GM12878 (cell line): ENCODE results near the gene DNAAF2. TPM values are rescaled to one million over a fixed set of nuclear protein-coding genes. Genes with fewer than 3 reads are reported as not detected.

Source experiments
- BCLAF1 ChIP-seq: fragments of 450-650 bp; IDR thresholded peaks from 2 replicates; pipeline ENCODE4 v1.6.1; 2017; ENCODE audit warnings: antibody characterized with exemption, mild to moderate bottlenecking, moderate library complexity
- BHLHE40 ChIP-seq, 2 experiments: fragments of 450-650 bp in 1 of 2; IDR thresholded peaks; 2 replicates each; pipeline ENCODE4 v1.6.1; 2011 to 2017; ENCODE audit warnings: low read depth in 2 of 2, borderline replicate concordance in 1 of 2, improper control_type of control experiment in 1 of 2, low read length in 1 of 2, mild to moderate bottlenecking in 1 of 2
- ESRRA ChIP-seq: IDR thresholded peaks from 2 replicates; pipeline ENCODE4 v1.6.1; 2012; ENCODE audit warnings: mild to moderate bottlenecking, low read length, improper control_type of control experiment
- KDM1A ChIP-seq: fragments of 200-600 bp; sonication (generic); IDR thresholded peaks from 2 replicates; pipeline ENCODE4 v1.6.1; 2016; ENCODE audit warnings: borderline replicate concordance
- LARP7 ChIP-seq: fragments of 450-650 bp; IDR thresholded peaks from 2 replicates; pipeline ENCODE4 v1.6.1; 2017; ENCODE audit warnings: mild to moderate bottlenecking
- NFYA ChIP-seq: IDR thresholded peaks from 2 replicates; pipeline ENCODE4 v1.6.1; 2011; ENCODE audit warnings: low read depth, mild to moderate bottlenecking, low read length, improper control_type of control experiment, borderline replicate concordance
- NFYB ChIP-seq: IDR thresholded peaks from 2 replicates; pipeline ENCODE4 v1.6.1; 2011; ENCODE audit warnings: low read depth, mild to moderate bottlenecking, low read length, improper control_type of control experiment, moderate library complexity; ENCODE audit not compliant: insufficient read depth
- NKRF ChIP-seq: fragments of 450-650 bp; conservative IDR thresholded peaks from 2 replicates; pipeline ENCODE4 v1.6.1; 2017; ENCODE audit warnings: mild to moderate bottlenecking, moderate library complexity
- RAD51 ChIP-seq: fragments of 450-650 bp; IDR thresholded peaks from 2 replicates; pipeline ENCODE4 v1.6.1; 2016; ENCODE audit warnings: moderate library complexity, mild to moderate bottlenecking, inconsistent platforms
- RUNX3 ChIP-seq: IDR thresholded peaks from 2 replicates; pipeline ENCODE4 v1.6.1; 2012; ENCODE audit warnings: low read length, inconsistent platforms
- YBX1 ChIP-seq: fragments of 450-650 bp; IDR thresholded peaks from 2 replicates; pipeline ENCODE4 v1.6.1; 2016; ENCODE audit warnings: antibody characterized with exemption
- ZNF274 ChIP-seq: IDR thresholded peaks from one replicate; pipeline ENCODE4 v1.8.0; 2011; ENCODE audit not compliant: insufficient read length, insufficient read depth
- polyA plus RNA-seq, 11 experiments: library from polyadenylated mRNA; depleted of rRNA in 4 of 11; unstranded in 6 of 11; stranded (reverse) in 5 of 11; fragments of >200 nt; fragmentation: Nextera tagmentation in 4 of 11; fragmentation: Illumina TruSeq in 1 of 11; extraction: Ambion mirVana in 4 of 11; extraction: Trizol in 1 of 11; gene quantifications; 1 replicate in 1 of 11; 2 replicates in 10 of 11; pipeline versions ENCODE4 v1.2.1 to v1.2.3, GENCODE V29; 2011 to 2016; ENCODE audit warnings: inconsistent platforms in 2 of 11, missing spikeins in 2 of 11, low read depth in 1 of 11
- total RNA-seq, 4 experiments: library from RNA; depleted of rRNA in 3 of 4; stranded (reverse); fragments of >200 nt in 3 of 4; fragmentation: Illumina TruSeq in 1 of 4; extraction: Trizol in 1 of 4; gene quantifications; 2 replicates each; pipeline versions ENCODE4 v1.2.1 to v1.2.3, GENCODE V29; 2013 to 2021
- TF ChIP-seq, protein P1 (sequence below): fragments of 450-650 bp; formaldehyde crosslinking; IDR thresholded peaks from 2 replicates; pipeline ENCODE4 v1.4.0; 2022; ENCODE audit warnings: mild to moderate bottlenecking, moderate library complexity
- TF ChIP-seq, protein P2 (sequence below): fragments of 450-650 bp; IDR thresholded peaks from 2 replicates; pipeline ENCODE4 v1.6.1; 2016; ENCODE audit warnings: mild to moderate bottlenecking, moderate library complexity, borderline replicate concordance
- TF ChIP-seq, protein P3 (sequence below): IDR thresholded peaks from 2 replicates; pipeline ENCODE4 v1.6.1; 2011; ENCODE audit warnings: low read depth, mild to moderate bottlenecking, low read length, moderate library complexity, borderline replicate concordance; ENCODE audit errors: extremely low read depth

DNAAF2 gene
- total and polyA plus RNA-seq, 10 of the 15 experiments (the other 5 are each of a cell fraction or from before 2014, with no cell fraction given) = 5.7 to 24.7 (median 10.8) TPM

DNA sequence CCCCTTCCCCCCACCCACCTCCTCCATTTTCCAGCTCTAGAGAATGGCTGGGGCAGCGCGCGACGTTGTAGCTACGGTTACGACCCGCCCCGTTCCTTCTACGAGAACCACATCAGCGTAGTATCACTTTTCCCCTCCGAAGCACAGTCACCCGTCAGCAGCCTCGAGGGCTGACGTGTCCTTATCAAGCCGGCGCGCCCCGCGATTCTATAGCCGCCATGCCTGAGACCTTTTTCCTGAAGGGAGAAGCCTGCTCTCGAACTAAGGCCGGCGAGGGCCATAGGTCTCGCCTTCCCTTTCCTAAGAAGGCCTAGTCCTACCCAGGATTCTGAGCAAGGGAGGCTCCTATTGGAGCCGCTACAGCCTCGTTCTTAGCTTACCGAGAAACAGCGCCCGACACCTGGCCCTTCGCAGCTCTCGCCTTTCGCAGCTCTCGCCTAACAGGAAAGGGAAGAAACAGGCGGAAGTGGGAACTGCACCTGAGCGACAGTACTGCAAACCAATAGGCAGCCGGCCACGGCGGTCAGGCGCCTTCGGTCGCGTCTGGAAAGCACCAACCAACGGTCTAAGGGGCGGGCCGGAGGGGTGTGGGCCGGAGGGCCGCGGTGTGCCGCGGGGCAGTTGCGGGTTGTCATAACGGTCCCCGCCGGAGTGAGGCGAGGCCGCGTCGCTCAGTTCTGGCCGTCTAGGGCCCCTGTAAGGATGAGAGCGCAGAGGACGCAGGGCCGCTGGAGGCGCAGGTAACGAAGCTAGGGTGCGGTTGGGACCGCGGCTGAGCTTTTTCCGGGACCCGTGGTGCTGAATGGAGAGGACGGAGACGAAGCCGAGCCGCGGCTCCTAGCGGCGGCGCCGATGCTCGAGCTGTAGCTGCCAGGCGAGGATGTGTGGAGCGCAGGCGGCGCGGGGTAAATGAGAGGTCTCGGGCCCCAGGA is 14.6 kb downstream of the DNAAF2 start, which contains the start of the genes MGAT2 and RPL36AL (continued):
- TF ChIP-seq NKRF (peak; percentile 84), NFYA (no peak), BHLHE40 (IDR thresholded peaks at IDR 0.05; ENCODE audit: borderline replicate concordance in 1 of 2, low read depth in 2 of 2, low read length in 1 of 2) (peak; percentile 45 to 69; a peak in 3 of 4 replicates), RAD51 (peak; percentile 74), RUNX3 (peak; percentile 78), KDM1A (no peak), NFYB (peak; percentile 96), BCLAF1 (no peak), LARP7 (peak; percentile 69), ZNF274 (no peak), YBX1 (no peak), ESRRA (no peak)
- TF ChIP-seq, protein P1, sequence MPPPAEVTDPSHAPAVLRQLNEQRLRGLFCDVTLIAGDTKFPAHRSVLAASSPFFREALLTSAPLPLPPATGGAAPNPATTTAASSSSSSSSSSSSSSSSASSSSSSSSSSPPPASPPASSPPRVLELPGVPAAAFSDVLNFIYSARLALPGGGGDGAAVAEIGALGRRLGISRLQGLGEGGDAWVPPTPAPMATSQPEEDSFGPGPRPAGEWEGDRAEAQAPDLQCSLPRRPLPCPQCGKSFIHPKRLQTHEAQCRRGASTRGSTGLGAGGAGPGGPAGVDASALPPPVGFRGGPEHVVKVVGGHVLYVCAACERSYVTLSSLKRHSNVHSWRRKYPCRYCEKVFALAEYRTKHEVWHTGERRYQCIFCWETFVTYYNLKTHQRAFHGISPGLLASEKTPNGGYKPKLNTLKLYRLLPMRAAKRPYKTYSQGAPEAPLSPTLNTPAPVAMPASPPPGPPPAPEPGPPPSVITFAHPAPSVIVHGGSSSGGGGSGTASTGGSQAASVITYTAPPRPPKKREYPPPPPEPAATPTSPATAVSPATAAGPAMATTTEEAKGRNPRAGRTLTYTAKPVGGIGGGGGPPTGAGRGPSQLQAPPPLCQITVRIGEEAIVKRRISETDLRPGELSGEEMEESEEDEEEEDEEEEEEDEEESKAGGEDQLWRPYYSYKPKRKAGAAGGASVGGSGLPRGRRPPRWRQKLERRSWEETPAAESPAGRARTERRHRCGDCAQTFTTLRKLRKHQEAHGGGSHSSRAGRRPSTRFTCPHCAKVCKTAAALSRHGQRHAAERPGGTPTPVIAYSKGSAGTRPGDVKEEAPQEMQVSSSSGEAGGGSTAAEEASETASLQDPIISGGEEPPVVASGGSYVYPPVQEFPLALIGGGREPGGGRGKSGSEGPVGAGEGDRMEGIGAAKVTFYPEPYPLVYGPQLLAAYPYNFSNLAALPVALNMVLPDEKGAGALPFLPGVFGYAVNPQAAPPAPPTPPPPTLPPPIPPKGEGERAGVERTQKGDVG (CRISPR knock-in tag) = no peak
- TF ChIP-seq, protein P2, sequence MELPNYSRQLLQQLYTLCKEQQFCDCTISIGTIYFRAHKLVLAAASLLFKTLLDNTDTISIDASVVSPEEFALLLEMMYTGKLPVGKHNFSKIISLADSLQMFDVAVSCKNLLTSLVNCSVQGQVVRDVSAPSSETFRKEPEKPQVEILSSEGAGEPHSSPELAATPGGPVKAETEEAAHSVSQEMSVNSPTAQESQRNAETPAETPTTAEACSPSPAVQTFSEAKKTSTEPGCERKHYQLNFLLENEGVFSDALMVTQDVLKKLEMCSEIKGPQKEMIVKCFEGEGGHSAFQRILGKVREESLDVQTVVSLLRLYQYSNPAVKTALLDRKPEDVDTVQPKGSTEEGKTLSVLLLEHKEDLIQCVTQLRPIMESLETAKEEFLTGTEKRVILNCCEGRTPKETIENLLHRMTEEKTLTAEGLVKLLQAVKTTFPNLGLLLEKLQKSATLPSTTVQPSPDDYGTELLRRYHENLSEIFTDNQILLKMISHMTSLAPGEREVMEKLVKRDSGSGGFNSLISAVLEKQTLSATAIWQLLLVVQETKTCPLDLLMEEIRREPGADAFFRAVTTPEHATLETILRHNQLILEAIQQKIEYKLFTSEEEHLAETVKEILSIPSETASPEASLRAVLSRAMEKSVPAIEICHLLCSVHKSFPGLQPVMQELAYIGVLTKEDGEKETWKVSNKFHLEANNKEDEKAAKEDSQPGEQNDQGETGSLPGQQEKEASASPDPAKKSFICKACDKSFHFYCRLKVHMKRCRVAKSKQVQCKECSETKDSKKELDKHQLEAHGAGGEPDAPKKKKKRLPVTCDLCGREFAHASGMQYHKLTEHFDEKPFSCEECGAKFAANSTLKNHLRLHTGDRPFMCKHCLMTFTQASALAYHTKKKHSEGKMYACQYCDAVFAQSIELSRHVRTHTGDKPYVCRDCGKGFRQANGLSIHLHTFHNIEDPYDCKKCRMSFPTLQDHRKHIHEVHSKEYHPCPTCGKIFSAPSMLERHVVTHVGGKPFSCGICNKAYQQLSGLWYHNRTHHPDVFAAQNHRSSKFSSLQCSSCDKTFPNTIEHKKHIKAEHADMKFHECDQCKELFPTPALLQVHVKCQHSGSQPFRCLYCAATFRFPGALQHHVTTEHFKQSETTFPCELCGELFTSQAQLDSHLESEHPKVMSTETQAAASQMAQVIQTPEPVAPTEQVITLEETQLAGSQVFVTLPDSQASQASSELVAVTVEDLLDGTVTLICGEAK = peak; percentile 88
- TF ChIP-seq, protein P3, sequence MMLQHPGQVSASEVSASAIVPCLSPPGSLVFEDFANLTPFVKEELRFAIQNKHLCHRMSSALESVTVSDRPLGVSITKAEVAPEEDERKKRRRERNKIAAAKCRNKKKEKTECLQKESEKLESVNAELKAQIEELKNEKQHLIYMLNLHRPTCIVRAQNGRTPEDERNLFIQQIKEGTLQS = 0 out of 2 replicates have a peak, but pooled peaks have one; percentile 8
